ENCODE results near the gene TMEM43.

The TMEM43 gene

GRCh38 chr3:14175383-14176037 lies 50.7 kb downstream of the TMEM43 start:
- no peak for DNase-seq

GRCh38 chr3:14177580-14178246 lies 52.9 kb downstream of the TMEM43 start:
- peak in 3 of 56 donors; percentile 40 to 49 (median 44) for DNase-seq

GRCh38 chr3:14178247-14179113 lies 53.6 kb downstream of the TMEM43 start, which contains the start of the genes LSM3 and XPC:
TSS of gene LSM3 (plus strand) at chr3:14178817. CDS start at chr3:14178861, 44 bp downstream.
TSS of gene XPC (minus strand) at chr3:14178601. CDS start at chr3:14178568, 33 bp downstream.
- peak; percentile 52 to 99 (median 95) for DNase-seq

GRCh38 chr3:14179114-14179465 lies 54.2 kb downstream of the TMEM43 start:
- no peak for DNase-seq

- DNase-seq: no peak
Measured at GRCh38 chr3:14179795-14180194, 54.9 kb downstream of the TMEM43 start.

- DNase-seq: no peak
Measured at GRCh38 chr3:14181253-14181652, 56.4 kb downstream of the TMEM43 start.

- no peak for DNase-seq
Measured at GRCh38 chr3:14183015-14183577, 58.2 kb downstream of the TMEM43 start.

GRCh38 chr3:14186854-14187458 lies 62.1 kb downstream of the TMEM43 start:
- no peak for DNase-seq

- DNase-seq: no peak
Measured at GRCh38 chr3:14188041-14188754, 63.3 kb downstream of the TMEM43 start.
